ENCODE data around the gene CFAP47.

Gene CFAP47

DNA sequence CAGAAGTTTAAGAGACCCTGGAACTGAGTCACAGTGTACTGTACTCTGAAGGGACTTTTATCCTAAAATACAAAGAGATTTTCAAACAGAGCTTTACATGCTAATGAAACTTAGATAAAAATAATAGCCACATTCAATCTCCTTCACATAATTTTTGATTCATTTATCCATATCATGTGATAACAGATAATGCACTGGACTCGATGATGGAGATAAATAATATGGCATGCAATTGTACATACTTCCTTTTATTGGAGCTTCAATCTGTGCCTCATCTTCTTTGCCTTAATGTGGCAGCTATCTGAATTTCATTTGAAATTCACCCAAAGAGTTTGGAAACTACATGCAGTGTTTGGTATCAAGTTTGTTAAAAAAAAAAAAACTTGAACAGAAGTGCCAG is 390.6 kb downstream of the CFAP47 start:
- DNase-seq = no peak

DNA sequence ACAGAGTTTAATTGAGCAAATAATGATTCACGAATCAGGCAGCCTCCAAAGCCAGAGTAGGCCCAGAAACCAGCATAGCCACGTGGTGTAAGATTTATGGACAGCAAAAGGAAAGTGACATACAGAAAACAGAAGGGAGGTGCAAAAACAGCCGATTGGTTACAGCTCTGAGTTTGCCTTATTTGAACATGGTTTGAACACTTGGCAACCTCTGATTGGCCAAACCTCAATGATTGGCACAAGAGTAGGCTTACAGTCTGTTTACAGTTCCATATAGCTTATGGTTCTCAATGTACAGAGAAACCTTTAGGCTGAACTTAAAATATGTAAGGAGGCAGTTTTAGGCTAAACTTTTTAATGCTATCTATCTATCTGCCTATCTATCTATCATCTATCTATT is 394.8 kb downstream of the CFAP47 start:
- no peak for DNase-seq

GRCh38 chrX:36334572-36334971 is 415.0 kb downstream of the CFAP47 start:
- DNase-seq = no peak

DNA sequence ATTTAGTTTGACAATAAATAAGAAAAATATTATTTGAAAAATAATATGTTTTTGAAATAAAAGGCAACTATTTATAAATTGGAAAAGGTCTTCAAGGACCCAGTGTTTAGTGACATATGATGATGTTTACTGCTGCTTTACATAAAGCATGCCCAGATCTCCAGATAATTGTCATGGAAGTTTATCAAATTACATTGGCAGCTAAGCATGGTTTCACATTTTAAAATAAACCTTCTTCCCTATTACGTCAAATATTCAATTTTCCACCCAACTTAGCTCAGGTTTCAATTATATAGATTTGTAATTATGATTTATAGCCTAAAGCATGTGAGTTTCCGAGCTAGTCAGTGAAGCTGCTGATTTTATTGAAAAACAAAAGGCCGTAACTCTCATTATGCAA is 417.2 kb downstream of the CFAP47 start:
- no peak for DNase-seq

DNA sequence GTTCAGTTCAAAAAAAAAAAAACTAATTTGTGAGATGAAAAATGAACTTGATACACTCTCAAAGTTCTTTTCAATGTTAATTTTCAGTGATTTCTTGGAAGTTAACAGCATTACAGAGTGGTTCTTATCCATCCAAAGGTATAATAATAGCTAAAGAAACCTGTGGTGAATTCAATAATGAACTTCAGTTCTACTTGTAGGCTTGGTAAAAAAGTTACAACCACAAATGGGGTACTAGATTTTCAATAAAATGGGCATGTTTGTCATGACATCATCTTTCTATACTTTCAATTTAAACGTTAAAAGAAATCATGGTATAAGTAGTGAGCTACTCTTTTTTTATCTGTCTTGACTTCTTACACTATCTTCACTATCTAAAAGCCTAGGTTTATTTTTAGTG is 424.8 kb downstream of the CFAP47 start:
- DNase-seq = no peak

GRCh38 chrX:36348509-36348908 is 429.0 kb downstream of the CFAP47 start:
- DNase-seq = no peak

DNA sequence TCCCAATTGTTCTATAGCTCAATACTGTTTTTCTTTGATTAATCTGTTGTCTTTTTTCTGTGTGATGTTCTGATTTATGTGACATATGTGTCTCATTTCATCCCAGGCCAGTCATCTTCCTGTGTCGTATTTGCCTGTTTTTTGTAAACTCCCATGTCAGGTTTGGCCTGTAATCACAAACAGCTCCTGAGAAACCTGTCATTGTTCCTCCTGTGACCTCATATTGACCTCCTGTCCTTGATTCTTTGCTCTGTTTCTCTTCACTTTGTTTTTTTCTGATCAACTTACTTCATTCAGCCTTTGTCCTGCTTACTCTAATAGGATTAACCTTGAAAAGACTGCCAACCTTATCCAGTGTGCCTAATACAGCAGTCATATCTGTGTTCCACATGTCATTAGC is 438.3 kb downstream of the CFAP47 start:
- DNase-seq = no peak

- no peak for DNase-seq
Measured at GRCh38 chrX:36364262-36364661, 444.7 kb downstream of the CFAP47 start.

DNA sequence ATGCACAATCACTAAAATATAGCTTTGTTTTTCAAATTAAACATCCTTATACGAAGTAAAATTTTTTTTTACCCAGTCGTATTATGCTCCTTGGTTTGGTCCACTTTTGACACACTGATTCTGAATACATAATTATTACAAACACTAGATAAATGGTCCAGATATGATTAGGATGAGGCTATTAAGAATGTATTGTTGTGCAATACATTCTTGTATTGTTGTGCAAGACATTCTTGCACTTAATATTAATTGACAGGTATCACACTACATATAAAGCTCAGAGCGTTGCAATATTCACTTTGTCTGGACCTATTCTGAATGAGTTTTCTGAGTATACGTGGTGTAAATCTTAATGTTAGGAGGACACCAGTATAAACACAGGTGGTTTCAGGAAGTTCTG is 464.0 kb downstream of the CFAP47 start:
- no peak for DNase-seq

- no peak for DNase-seq
Measured at GRCh38 chrX:36388901-36389300, 469.4 kb downstream of the CFAP47 start.

DNA sequence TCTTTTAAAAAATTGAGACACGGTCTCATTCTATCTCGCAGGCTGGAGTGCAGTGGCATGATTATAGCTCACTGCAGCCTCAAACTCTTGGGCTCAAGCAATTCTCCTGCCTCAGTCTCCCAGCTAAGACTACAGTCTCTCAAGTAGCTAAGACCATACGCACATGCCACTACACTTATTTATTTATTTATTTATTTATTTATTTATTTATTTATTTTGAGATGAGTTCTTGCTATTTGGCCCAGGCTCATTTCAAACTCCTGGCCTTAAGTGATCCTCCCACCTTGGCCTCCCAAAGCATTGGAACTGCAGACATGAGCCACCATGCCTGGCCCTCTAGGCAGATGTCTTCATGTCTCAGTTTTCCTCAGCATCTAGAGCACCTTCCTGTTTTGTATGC is 482.2 kb downstream of the CFAP47 start:
- DNase-seq = no peak

- no peak for DNase-seq
Measured at GRCh38 chrX:36407836-36408235, 488.3 kb downstream of the CFAP47 start.

GRCh38 chrX:36414056-36414455 is 494.5 kb downstream of the CFAP47 start:
- no peak for DNase-seq

DNA sequence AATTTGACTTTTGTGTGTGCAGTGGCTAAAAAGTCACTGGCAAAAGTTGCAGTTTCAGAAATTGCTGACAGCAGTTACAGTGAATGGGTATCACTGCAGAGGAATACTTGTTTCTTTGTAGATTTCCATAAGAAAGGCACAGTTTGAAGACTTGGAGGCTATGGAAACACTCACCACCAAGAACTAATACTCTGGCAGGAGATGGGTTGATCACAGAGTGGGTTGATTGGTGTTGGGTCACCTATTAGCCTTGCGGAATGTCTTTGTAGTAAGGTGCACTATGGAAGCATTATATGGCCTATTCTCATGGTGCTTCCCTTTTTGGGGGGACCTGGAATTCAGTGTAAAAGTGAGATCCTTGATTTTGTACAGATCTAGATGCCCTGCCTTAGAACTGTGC is 502.8 kb downstream of the CFAP47 start:
- DNase-seq = no peak

DNA sequence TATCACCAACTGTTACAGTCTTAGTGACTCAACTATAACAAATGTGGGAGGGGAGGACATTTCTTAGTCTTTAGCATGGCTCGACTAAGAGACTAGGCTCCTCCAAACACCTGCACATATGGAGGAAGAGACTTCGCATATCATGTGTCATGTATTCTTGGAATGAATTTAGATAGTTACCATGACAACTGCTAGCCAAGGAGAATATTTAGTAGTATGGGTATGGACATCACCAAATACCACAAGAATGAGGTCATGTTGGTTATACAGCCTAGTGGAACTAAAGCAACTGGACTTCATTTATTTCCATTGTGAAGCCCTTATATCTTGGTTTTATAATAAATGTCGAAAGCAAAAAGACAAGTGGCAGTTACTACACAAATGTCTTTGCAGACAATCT is 512.3 kb downstream of the CFAP47 start:
- DNase-seq = no peak

GRCh38 chrX:36434522-36434921 is 515.0 kb downstream of the CFAP47 start:
- no peak for DNase-seq

Data from NCI-H1930 (cell line).